Fibroblast of skin of left quadriceps (primary cell): ENCODE results near the gene PPARGC1A.

Experiments used
- DNase-seq, 2 experiments: peaks; one replicate each; pipeline ENCODE4 v3.0.0-alpha.2; 2013; ENCODE audit warnings: low read depth in 2 of 2

The PPARGC1A gene

DNA sequence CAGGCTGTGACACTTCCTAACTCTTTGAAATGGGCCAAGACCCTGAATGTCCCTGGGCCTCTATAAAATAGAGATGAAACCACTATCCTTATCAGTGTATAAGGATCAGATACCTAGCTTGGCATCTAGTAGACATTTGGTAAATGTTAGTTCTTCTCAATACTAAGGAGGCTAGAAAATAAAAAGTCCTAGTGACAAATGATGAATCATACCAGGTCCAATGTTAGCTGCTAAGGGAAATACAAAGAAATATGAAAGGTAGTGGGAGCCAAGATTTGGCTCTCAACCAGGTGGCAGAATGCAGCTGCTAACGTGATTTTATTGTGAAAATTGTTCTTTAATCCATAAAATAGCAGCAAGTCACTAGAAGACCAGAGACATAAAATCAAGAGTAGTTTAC, 19.8 kb upstream of the PPARGC1A start:
- DNase-seq = no peak

DNA sequence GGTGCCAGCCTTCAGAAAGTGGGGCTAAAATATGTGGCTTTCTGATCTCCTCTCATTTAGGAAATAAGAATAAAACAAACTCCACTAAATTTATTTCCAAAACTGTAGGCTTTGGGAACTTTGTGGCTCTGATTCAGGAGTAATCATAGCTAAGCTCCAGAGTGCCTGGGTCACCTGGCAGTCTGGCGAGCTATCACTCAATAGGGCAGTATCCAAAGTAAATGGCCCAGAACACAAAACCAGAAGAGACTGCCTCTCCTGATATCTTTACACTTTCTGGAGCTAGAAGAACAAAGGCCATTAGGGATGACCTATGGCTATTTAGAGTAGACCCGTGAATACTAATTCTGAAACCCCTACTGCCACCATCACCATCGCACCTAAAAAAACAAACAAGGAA, 17.0 kb upstream of the PPARGC1A start:
- DNase-seq = no peak

DNA sequence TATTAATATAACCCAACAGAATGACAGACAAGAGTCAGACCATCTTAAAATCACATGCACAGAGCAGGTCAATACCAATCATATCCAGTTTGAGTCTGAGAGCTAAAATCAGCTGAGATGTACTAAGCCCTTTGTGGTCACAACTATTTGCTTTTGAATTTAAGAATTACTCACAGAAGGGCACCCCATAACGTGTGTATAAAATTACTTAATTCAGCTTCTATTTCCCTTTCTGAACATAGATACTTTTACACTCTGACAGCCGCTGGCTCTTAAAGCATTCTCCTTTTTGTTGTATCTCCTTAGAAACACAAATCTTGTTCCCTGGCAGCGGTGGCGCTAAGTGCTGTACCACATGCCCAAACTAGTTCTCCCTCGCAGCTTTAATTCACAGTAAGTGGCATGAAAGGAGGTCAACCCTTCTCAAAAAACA, 14.8 kb upstream of the PPARGC1A start:
- DNase-seq = no peak

DNA sequence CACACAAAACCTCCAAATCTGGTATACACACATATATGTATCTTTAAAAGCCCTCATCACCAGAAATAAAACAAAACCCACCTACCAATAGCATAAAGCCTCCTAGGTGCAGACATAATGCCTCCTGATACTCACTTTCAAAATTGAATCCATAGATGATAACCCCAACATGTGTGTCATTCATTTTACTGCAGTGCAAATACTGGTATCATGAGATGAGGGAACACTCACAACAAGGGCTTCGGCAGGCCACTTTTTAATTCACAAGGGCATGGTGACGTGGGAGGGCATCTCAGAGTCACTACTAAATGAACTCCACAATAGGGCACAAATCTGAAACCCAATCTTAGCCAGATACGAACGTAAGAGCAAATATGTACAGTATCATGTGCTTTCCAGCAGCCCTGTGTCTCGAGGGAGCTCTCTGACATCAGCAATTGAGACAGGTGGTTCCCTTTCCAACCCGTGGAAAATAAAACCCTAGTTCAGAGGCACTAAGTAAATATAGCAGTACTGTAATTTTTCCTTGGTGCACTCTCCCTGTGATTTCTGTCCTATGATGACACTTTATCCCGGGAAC, 14.1 kb upstream of the PPARGC1A start:
- DNase-seq = no peak

DNA sequence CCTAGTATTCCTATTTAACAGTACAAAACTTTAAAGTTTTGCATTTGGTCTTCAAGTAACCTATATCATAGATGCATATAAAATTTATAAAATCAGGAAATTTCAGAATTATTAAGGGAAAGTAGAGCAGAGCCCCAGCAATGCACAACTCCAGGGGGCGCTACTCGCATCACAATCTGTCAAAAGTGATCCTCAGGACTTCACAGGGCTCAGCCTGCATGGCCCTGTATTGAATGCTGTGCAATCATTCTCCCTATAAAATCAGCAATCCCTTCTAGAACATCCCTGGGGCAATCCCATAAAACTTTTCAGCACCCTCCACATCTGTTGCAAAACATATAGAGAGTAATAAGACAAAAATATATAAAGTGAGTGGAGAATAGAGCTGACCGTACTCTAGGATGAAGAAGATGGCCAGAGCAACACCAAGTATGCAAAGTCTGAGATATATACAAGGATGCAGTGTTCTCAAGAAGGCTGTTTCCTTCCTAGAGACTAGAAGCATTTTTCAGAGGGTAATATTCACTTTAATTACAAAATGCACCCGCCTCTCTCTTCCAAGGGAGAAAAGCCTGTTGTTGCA, 12.5 kb upstream of the PPARGC1A start:
- no peak for DNase-seq

DNA sequence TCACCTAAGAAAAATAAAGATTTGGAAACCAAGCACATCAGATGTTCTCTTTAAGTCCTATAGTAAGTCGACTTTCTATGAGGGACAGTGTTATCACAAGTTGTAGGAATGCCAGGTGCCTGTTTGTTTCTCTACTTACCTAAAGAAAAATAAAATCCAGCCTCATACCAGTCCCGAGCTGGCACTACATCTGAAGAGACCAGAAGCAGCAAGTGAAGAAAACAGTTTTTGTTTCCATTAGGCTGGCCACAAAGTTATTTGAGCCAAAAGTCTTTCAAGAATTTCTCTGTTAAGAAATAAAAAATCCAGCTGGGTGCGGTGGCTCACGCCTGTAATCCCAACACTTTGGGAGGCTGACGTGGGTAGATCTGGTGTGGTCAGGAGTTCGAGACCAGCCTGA, 10.8 kb upstream of the PPARGC1A start:
- DNase-seq = no peak

DNA sequence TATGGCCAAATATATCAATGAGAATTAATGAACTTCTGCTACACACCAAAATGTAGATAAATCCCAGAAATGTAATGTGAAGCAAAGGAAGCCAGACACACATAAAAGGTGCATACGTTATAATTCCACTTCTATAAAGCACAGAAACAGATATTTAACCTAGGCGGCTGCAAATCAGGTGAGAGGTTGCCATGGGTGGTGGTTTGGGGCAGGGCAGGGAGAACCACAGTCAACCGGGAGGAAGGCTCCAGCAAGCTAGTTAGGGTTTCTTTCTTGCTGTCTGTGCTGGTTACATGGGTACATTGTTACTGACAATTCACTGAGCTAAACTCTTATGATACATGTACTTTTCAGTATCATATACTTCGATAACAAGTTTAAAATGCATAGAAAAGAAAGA, 9.7 kb upstream of the PPARGC1A start:
- DNase-seq = no peak

DNA sequence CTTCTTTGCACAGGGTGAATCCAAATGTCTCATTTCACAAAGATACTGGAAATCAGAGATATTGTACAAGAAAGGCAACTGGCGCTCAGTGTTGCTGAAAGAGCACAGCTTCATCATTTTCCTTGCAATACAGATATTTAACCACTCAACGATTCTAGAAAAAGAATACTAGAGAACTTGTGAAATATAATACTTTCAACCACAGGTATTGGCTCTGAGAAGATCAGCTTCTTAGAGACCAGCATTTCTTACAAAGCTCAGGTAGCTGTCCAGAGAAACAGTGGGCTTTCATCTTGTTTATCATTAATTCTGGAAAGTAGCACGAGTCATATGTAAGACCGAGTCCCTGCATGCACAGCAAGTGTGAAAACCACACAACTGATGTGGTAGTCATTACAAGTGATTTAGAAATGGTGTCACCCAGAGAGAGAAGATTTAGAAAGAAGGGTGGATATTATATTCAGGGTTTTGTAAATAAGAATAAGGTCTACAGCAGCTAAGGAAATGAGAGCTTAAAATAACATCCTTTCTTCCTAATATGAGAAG, 7.8 kb upstream of the PPARGC1A start:
- no peak for DNase-seq

DNA sequence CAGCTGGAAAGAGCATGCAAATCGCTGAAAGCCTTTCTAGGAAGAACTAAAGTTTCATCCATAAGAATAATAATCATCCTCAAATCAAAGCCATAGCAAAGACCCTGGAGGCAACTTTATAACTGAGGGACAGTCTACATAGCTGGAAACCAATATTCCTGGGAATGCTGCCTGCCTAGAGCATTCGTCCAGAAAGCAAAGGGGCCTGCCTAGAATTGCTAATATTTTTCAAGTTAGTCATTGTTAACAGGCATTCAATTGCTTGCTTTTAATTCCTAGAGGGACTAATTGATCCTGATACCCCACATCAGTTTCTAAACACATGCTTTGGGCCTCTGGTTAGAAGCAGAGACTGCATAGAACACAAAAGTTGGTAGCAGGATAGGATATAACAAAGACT, 4.2 kb upstream of the PPARGC1A start:
- no peak for DNase-seq

DNA sequence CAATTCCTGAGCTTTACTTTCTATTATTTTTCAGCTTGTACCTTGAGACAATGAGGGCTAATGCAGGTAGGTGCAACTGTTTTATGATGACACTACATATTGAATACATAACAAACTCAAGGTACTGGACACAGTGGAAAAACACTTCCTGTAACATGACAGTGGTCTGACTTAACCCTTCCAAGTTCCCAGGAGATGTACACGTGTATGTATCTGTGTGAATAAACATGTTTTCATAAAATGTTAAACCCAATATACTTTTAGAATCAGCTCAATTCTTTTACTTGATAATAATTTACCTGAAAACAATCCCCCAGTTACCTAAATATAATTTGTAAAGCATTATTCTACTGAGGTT, 1.2 kb upstream of the PPARGC1A start:
- no peak for DNase-seq

DNA sequence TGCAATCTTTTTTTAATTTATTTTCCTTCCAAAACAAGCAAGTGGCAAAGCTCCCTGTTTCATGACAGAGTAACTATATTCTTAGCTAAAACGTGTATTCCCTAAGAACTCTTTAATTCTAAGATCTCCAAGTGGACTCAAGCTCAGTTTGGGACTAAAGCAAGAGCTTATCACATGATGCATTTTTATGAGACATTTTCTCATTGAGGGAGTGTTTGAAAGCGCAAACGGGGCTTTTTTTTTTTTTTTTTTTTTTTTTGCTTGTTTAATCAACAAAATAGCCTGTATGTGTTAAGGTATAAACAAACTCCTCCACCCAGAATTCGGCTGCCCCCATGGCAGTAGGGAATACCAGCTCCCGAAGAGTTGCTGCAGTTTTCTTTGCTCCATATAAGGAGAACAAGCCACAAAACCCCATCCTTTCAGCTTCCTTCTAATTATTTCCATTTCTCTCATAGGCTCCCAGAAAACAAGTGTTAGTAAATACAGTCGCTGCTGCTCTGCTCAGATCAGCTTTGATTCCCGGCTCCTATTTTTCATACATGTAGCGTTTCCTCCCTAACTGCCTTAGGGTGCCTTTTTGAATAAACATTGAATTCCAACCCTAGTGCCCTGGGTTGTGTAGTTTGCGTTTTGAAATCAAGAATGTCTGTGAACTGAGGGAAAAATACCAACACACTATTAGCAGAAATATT, 669 bp upstream of the PPARGC1A start:
- DNase-seq = no peak

DNA sequence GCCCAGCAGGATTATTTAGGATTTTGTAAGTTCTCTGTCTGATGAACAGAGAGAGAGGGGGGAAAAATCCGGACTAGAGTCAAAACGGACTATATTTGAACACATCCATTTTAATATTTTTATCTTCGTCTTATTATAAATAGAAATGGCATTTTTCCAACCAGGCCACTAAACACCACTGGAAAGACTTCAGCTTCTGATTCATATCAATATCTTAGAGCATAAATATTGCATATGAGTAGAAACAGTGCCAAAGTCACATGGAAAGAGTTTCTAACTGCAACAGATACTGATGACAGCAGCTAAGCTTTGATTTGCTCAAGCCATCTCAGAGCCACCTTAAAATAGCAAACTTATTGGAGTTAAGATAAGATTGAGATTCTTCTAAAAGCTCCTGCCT, 456 bp downstream of the PPARGC1A start:
- DNase-seq = no peak

DNA sequence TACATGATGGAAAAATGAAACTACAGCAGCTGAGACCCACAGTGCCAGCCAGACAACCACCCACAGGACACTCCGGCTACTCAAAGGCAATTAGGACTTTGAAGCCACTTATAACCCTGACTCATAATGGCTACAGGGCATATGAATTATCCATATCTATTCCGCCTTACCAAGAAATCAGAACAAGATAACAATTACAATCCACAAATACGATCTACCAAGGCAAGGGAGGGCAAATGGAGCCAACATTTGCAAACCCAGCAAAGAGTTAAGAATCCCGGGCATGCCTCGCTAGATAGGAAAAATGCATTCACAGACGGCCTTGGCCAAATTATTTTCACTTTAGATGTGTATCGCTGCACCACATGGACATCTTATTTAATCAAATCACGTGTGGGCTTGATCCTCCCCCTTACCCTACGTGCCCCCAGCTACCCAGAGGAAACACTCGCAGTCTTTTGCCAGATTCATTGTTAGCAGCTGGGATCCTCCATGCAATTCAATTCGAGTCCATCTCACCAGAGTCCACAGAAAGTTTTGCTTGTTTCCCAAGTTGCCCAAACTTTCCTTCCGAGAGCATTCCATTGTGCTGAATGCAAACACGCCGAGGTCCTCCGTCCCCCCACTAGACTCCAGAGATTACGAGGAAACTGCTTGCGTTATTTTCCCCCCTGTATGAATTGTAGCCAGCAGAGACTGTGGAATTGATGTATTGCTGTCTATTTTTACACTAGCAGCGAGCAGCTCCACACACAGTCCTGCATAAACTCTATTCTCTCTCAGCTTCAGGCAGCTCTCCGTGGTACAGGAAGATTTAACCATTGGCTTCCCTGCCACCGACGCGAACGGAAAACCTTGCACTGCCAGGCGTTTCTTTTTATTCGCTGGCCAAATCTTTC, 1.2 kb downstream of the PPARGC1A start:
- DNase-seq = peak; percentile 60 to 63

DNA sequence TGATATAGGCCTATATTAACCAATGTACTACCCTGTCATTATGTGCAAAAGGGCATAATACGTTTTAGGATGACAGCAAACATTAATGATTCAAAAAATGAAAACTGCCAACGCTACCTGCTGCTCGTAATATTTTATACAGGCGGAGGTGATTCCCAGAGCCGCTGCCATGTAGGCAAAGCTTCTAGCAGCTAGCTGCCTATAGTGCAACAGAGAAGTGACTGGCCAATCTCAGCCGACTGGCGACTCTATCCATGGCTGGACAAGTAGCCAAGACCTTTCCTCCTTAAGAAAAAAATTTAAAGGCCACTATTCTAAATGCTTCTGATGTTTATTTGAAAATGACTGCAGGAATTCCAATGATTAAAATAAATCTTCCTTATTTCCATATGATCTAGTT, 1.9 kb downstream of the PPARGC1A start:
- DNase-seq = no peak

DNA sequence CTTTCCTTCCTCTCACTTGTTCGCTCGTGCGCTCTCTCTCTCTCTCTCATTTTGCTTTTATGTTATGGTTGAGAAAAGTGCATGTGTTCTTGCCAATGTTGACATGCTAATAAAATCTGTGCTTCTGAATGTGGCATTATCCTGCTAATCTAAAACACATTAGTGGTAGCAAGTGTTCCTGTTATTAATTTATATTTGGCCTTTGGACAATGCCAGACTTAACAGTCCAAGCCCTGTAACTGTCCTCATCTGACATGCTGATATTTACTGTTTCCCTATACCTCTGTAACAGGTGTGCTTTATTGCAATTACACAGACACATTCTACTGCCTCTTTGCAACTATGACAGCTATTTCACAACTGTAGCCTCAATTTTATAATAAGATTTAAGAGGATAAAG, 2.7 kb downstream of the PPARGC1A start:
- DNase-seq = no peak

DNA sequence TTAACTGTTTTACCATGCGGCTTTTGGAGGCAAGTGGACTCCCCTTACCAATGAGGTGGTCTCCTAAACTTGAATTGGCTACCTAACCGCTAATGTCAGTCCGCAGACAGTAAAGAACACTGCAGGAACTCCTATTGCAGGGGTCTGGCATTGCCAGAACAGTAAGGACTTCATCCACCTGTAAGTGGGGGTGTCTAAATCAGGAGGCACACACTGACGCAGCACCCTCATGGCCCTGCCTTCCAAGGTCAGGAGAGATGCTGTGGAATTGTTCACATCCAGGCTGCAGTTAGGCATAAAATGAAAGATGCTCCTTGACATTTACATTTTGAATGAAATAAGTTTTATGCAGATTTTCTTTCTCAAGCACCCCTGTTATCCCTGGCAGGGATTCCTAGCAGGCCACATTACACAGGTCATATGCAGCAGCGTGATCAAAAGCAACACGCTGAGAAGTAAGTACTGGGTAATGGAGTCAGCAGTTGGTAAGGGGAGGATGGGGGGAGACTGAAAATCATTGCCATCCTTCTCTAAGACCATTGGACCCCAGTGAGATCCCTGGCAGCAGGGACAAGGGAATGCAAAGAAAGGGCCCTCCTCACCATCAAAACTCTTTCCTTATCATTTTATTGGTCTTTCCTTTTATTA, 3.8 kb downstream of the PPARGC1A start:
- DNase-seq = no peak

DNA sequence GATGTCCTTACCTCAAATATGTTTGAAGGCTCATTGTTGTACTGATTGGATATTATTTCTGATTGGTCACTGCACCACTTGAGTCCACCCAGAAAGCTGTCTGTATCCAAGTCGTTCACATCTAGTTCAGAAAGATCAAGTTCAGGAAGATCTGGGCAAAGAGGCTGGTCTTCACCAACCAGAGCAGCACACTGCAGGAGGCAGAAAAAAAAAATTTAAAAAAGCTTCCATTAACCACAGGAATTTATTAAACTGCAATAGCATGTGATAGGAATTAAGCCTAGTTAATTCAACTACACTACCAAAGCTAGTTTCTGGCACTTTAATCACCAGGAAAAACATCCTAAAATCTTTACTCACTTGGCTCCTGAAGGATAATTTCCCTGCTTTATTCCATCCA, 5.1 kb downstream of the PPARGC1A start:
- DNase-seq = peak; percentile 17 to 29

DNA sequence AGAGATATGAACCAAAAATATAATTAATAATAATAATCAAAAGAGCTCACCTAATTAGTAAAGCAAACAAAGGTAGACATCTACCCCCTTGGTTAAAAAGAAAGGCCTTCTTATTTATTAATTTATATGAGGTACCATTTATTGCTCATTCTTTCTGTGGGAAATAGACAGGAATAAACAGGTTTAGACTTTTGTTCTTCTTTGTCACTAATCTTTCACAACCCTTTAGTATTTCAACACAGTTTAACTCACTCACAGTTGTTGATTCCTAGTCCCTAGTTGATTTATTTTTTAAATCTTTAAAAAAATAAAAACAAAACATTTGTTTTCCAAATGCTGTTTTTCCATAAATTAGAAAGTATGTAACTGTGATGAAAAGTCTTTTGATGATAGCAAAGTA, 5.6 kb downstream of the PPARGC1A start:
- DNase-seq = no peak

DNA sequence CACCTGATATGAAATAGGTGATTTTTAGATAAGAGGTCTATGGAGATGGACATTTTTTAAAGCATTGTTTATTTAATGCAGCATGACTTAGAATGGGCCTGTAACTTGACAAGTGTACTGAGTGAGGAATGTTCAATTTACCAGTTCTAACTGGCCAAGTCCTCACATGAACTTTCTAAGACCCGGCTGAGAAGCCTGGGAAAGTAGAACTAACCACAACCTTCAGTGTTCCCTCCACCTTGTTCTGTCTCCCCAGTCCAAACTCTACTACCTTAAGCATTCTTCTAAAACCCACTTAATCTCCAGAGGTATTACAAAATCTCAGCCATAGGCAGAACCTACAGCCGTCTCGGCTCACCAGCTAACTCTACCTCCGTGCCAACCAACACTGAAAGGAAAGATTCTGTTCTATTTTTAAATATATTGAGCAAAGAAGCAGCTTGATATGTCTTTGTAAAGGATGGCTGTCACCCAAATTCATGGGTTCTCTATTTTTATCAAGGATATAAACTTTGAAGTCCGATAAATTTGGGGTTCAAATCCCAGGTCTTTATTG, 6.8 kb downstream of the PPARGC1A start:
- DNase-seq = no peak

DNA sequence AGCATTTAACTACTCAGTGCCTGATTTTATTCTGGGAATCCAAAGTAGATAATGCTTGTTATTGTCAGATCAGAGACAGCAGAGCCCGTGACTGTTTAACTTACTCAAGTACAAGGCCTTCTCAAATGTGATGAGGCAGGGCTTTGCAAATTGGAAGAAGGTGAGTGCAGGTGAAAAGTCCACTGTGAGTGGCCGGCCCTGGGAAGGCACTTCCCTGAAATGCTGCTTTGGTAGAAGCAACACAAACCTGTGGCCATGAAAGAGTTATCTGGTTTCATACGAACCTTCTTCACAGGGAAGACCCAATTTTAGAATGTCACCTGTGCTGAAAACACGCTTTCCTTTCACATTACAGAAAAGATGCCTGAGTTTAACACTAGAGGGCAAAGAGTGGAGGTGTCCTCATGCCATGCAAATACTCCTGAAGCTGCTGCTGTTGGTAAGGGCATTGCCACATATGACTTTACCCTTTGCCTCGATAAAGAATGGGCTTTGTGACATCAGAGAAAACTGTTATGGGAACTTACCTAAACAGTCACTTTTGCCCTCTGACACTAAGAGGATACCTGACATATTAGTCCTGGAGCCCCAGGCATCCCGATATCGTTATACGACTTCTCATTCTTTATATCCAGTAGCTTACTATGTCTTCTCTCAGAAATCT, 8.0 kb downstream of the PPARGC1A start:
- DNase-seq = no peak

DNA sequence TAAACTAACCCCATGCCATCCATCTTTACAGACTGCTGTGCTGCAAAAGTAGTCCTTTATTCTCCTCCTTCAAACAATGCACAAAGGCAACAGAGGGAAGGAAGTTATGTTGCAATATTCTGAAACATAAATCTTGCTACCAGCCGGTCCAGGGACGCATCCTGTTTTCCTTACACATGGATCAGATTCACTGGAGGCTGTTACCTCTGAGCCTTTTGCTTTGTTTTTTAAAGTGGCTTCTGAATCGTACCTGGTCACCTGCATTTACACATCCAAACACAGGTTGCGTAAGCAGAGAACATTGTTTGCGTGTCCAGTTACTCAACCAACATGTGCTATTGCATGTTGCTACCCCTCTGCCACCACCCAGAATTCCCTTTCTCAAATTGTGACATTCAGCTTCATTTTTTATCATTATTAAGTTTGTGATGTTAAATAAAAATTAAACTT, 8.8 kb downstream of the PPARGC1A start:
- DNase-seq = no peak
